Vagina (tissue), 2 donors: ENCODE data around the gene HSPA1B.

Experiments
- POLR2AphosphoS5 ChIP-seq, 2 donors: sonication (generic); formaldehyde crosslinking; IDR thresholded peaks; one replicate each; pipeline ENCODE4 v1.9.0; 2017; ENCODE audit warnings: antibody characterized with exemption in 2 of 2, mild to moderate bottlenecking in 2 of 2, low read depth in 1 of 2; ENCODE audit not compliant: insufficient read depth in 1 of 2
- TF ChIP-seq, protein P1 (sequence below), 3 experiments: fragments of 450-650 bp in 2 of 3; fragments of 200-600 bp in 1 of 3; sonication (generic) in 1 of 3; IDR thresholded peaks; one replicate each; pipeline ENCODE4 v1.5.1; 2017 to 2019; ENCODE audit warnings: antibody characterized with exemption in 3 of 3, mild to moderate bottlenecking in 2 of 3, moderate library complexity in 2 of 3

DNA sequence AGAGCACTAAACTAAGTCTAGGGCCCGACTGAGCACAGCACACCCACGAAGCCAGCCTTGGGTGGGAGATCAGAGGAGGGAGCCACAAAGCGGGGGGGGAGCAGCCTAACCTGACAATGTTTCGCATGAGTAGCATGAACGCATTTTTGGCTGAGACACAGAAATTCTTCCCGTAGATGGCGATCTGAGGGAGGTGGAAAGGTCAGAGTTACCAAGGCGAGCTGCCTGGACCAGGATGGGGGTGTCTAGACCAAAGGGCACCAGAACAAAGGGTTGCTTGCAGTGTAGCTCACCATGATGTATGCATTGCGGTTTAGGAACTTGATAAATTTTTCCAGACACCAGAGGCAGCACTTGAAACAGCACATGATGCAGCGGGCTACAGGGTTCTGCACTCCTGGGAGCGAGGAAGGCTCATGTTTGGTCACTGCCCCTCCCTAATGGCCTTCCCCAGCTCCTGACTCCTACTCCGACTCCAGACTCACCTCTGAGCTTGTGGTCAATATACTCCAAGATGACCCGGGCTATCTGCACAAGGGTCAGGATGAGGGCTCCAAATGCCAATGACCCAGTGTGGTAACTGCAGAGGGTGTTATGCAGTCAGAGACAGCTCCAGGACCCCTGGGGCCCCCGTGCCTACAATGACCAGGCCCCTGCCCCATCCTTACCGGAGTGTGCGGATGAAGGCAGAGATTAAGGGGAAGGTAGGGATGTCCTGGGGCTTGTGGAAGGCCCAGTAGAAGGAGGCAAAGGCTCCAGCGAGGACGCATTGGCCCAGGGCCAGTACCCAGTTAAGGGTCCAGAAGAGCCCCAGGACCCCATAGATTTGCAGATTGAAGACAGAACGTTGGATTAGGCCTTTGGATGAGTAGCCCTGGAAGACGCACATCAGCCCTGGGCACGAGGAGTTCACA, 37.9 kb downstream of the HSPA1B start:
- TF ChIP-seq POLR2AphosphoS5 (IDR thresholded peaks at IDR 0.05; ENCODE audit: insufficient read depth in 1 of 2, low read depth in 1 of 2) = no peak
- TF ChIP-seq, protein P1, sequence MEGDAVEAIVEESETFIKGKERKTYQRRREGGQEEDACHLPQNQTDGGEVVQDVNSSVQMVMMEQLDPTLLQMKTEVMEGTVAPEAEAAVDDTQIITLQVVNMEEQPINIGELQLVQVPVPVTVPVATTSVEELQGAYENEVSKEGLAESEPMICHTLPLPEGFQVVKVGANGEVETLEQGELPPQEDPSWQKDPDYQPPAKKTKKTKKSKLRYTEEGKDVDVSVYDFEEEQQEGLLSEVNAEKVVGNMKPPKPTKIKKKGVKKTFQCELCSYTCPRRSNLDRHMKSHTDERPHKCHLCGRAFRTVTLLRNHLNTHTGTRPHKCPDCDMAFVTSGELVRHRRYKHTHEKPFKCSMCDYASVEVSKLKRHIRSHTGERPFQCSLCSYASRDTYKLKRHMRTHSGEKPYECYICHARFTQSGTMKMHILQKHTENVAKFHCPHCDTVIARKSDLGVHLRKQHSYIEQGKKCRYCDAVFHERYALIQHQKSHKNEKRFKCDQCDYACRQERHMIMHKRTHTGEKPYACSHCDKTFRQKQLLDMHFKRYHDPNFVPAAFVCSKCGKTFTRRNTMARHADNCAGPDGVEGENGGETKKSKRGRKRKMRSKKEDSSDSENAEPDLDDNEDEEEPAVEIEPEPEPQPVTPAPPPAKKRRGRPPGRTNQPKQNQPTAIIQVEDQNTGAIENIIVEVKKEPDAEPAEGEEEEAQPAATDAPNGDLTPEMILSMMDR (IDR thresholded peaks at IDR 0.05) = no peak
